IMR-90 (cell line): ENCODE results near the gene HDGFL3. TPM values are rescaled to one million over a fixed set of nuclear protein-coding genes. Genes with fewer than 3 reads are reported as not detected.

Experiments used
- ATAC-seq: fragments of 200-7000 bp; cut with Tn5 transposase; 2 replicates; pipeline ENCODE4 v1.9.1; 2020; ENCODE audit warnings: low read depth, mild to moderate bottlenecking, moderate library complexity
- BruUV-seq: library from RNA; stranded (reverse); fragments of 400-500 nt; replicated peaks from 2 replicates; lab custom pipeline; 2021; lab: Mats Ljungman, UMichigan
- CTCF ChIA-PET: fragments of 300-600 bp; formaldehyde crosslinking; extraction: SDS; loops from one replicate; lab custom pipeline; 2021; ENCODE audit warnings: antibody characterized with exemption; lab: Yijun Ruan, JAX
- POLR2A ChIA-PET: fragments of 300-600 bp; sonication (Branson Sonifier 250); formaldehyde crosslinking; loops from one replicate; lab custom pipeline; 2022; ENCODE audit warnings: antibody characterized with exemption; ENCODE audit not compliant: unreplicated experiment; lab: Charles Lee
- DNase-seq: peaks from one replicate; pipeline ENCODE4 v3.0.0; 2013
- H2AFZ ChIP-seq: replicated peaks from 2 replicates; pipeline ENCODE3; 2013; ENCODE audit warnings: low read length, mild to moderate bottlenecking; ENCODE audit not compliant: poor library complexity
- H2AK5ac ChIP-seq: 2 replicates; pipeline ENCODE4 v1.6.1; 2013; ENCODE audit warnings: low read depth, low read length, inconsistent platforms
- H2AK9ac ChIP-seq: replicated peaks from 2 replicates; pipeline ENCODE3; 2013; ENCODE audit warnings: mild to moderate bottlenecking, low read depth, low read length, moderate library complexity; ENCODE audit not compliant: poor library complexity
- H2BK120ac ChIP-seq: 2 replicates; pipeline ENCODE4 v1.6.1; 2013; ENCODE audit warnings: low read depth, low read length, inconsistent platforms
- H2BK15ac ChIP-seq: 3 replicates; pipeline ENCODE4 v1.6.1; 2013; ENCODE audit warnings: low read depth, low read length, inconsistent platforms
- H2BK20ac ChIP-seq: 2 replicates; pipeline ENCODE4 v1.6.1; 2013; ENCODE audit warnings: low read depth, mild to moderate bottlenecking, inconsistent platforms, low read length, moderate library complexity
- H2BK5ac ChIP-seq: 2 replicates; pipeline ENCODE4 v1.6.1; 2013; ENCODE audit warnings: mild to moderate bottlenecking, low read depth, low read length, inconsistent platforms; ENCODE audit not compliant: poor library complexity, severe bottlenecking
- H3K14ac ChIP-seq: replicated peaks from 2 replicates; pipeline ENCODE4 v1.6.1; 2013; ENCODE audit warnings: low read depth, low read length, inconsistent platforms
- H3K18ac ChIP-seq: 2 replicates; pipeline ENCODE4 v1.6.1; 2013; ENCODE audit warnings: low read depth, low read length, control low read depth
- H3K23ac ChIP-seq: 2 replicates; pipeline ENCODE4 v1.6.1; 2013; ENCODE audit warnings: low read depth, low read length, inconsistent platforms
- H3K27ac ChIP-seq: 2 replicates; pipeline ENCODE4 v1.5.1; 2013; ENCODE audit warnings: mild to moderate bottlenecking, control low read depth, low read length; ENCODE audit not compliant: insufficient read depth
- H3K27me3 ChIP-seq: 2 replicates; pipeline ENCODE4 v1.6.1; 2013; ENCODE audit warnings: low read length; ENCODE audit not compliant: control insufficient read depth, insufficient read depth
- H3K36me3 ChIP-seq: 2 replicates; pipeline ENCODE4 v1.6.1; 2013; ENCODE audit warnings: low read length, mixed read lengths; ENCODE audit not compliant: control insufficient read depth, insufficient read depth
- H3K4ac ChIP-seq: 2 replicates; pipeline ENCODE4 v1.6.1; 2013; ENCODE audit warnings: low read depth, low read length, inconsistent platforms
- H3K4me1 ChIP-seq: 2 replicates; pipeline ENCODE4 v1.6.1; 2013; ENCODE audit warnings: low read length, mixed read lengths; ENCODE audit not compliant: control insufficient read depth, insufficient read depth
- H3K4me2 ChIP-seq: 2 replicates; pipeline ENCODE4 v1.6.1; 2013; ENCODE audit warnings: low read depth, mild to moderate bottlenecking, control low read depth, low read length, moderate library complexity
- H3K4me3 ChIP-seq: 2 replicates; pipeline ENCODE4 v1.5.1; 2013; ENCODE audit warnings: low read depth, mild to moderate bottlenecking, control low read depth, low read length, moderate library complexity; ENCODE audit not compliant: insufficient read depth
- H3K56ac ChIP-seq: 2 replicates; pipeline ENCODE4 v1.6.1; 2013; ENCODE audit warnings: low read length, inconsistent platforms; ENCODE audit not compliant: insufficient read depth; ENCODE audit errors: extremely low read depth
- H3K79me1 ChIP-seq, 2 experiments: 2 replicates each; pipeline ENCODE4 v1.6.1; 2013; ENCODE audit warnings: low read length in 2 of 2, inconsistent platforms in 1 of 2, low read depth in 1 of 2
- H3K9ac ChIP-seq: 2 replicates; pipeline ENCODE4 v1.6.1; 2013; ENCODE audit warnings: low read depth, low read length, control low read depth
- H3K9me1 ChIP-seq: 2 replicates; pipeline ENCODE4 v1.6.1; 2013; ENCODE audit warnings: low read length, inconsistent platforms; ENCODE audit not compliant: insufficient read depth
- H3K9me3 ChIP-seq: 2 replicates; pipeline ENCODE4 v1.6.1; 2013; ENCODE audit warnings: low read length; ENCODE audit not compliant: control insufficient read depth, insufficient read depth
- H4K20me1 ChIP-seq: 2 replicates; pipeline ENCODE4 v1.6.1; 2013; ENCODE audit warnings: low read length, inconsistent platforms; ENCODE audit not compliant: insufficient read depth
- H4K5ac ChIP-seq: 2 replicates; pipeline ENCODE4 v1.6.1; 2013; ENCODE audit warnings: mild to moderate bottlenecking, low read depth, low read length, control low read depth
- H4K8ac ChIP-seq, 2 experiments: 2 replicates each; pipeline ENCODE4 v1.6.1; 2013; ENCODE audit warnings: low read depth in 2 of 2, low read length in 2 of 2, control low read depth in 1 of 2, inconsistent platforms in 1 of 2
- H4K91ac ChIP-seq: 2 replicates; pipeline ENCODE4 v1.6.1; 2013; ENCODE audit warnings: low read depth, low read length, inconsistent platforms; ENCODE audit not compliant: insufficient read depth
- CEBPB ChIP-seq: IDR thresholded peaks from 2 replicates; pipeline ENCODE4 v1.6.1; 2012; ENCODE audit warnings: low read depth, low read length, improper control_type of control experiment
- ELK1 ChIP-seq: fragments of 150-350 bp; IDR thresholded peaks from 2 replicates; pipeline ENCODE4 v1.6.1; 2016; ENCODE audit warnings: low read depth, mild to moderate bottlenecking, low read length, moderate library complexity, borderline replicate concordance
- MAZ ChIP-seq: IDR thresholded peaks from 2 replicates; pipeline ENCODE4 v1.6.1; 2012; ENCODE audit warnings: low read depth, mild to moderate bottlenecking, low read length, improper control_type of control experiment, moderate library complexity, borderline replicate concordance
- NFE2L2 ChIP-seq: fragments of 150-350 bp; IDR thresholded peaks from 2 replicates; pipeline ENCODE4 v1.6.1; 2016; ENCODE audit warnings: low read depth, mild to moderate bottlenecking, low read length
- WGBS, 2 experiments: methylation state at CpG; one replicate each; pipeline versions ENCODE4 v1.1.5 to v1.1.7; 2013; ENCODE audit warnings: missing lambda C conversion rate in 2 of 2; ENCODE audit not compliant: insufficient read length in 1 of 2; ENCODE audit errors: extremely low coverage in 2 of 2; 5-methylcytosine and 5-hydroxymethylcytosine counted together
- dilution Hi-C: fragments of 300-500 bp; cut with HindIII; formaldehyde crosslinking; loops from one replicate; pipeline ENCODE4 v1.14.3; 2018; ENCODE audit warnings: low sequenced_read_pairs; ENCODE audit not compliant: unreplicated experiment
- in situ Hi-C: fragments of 300-500 bp; cut with MboI; formaldehyde crosslinking; loops from 3 replicates; pipeline ENCODE4 v1.14.3; 2019; ENCODE audit warnings: low sequenced_read_pairs, inconsistent platforms, mixed read lengths
- intact Hi-C: fragments of 100-400 bp; cut with micrococcal nuclease; formaldehyde crosslinking; loops from 2 replicates; pipeline ENCODE4 v1.10.0; 2022
- polyA plus RNA-seq, 3 experiments: library from polyadenylated mRNA; depleted of rRNA; stranded (reverse); fragments of >200 nt; gene quantifications; 2 replicates each; pipeline ENCODE4 v1.2.3, GENCODE V29; 2012; ENCODE audit warnings: low replicate concordance in 1 of 3
- total RNA-seq: library from RNA; depleted of rRNA; stranded (reverse); fragments of >200 nt; gene quantifications from 2 replicates; pipeline ENCODE4 v1.2.3, GENCODE V29; 2012

The HDGFL3 gene
- total and polyA plus RNA-seq, 2 of the 4 experiments (the other 2 are of a cell fraction) = 9.5 to 18.1 TPM

- WGBS, 2 experiments = no CpG with 5 or more reads among the region's 4 CpGs
- Histone ChIP-seq H2AFZ (no peak overlapping the region), H3K23ac (no peak overlapping the region), H3K4me2 (no peak overlapping the region), H2BK120ac (no peak overlapping the region), H3K9me3 (no peaks in the 10 kb centered on the region), H3K4me3 (no peak overlapping the region), H3K27ac (no peak overlapping the region), H3K14ac (no peak overlapping the region), H3K79me1 (peaks cover 4 to 27% of the 10 kb centered on the region in 2 experiments; a peak in 2 of 4 replicates), H2BK15ac (no peak overlapping the region), H3K18ac (no peak overlapping the region), H2BK5ac (no peak overlapping the region), H3K56ac (no peak overlapping the region), H2AK5ac (no peak overlapping the region), H3K27me3 (no peaks in the 10 kb centered on the region), H4K8ac (no peak overlapping the region), H2AK9ac (no peak overlapping the region), H3K4ac (no peak overlapping the region), H3K4me1 (peaks cover 8% of the 10 kb centered on the region), H3K9me1 (no peaks in the 10 kb centered on the region), H4K20me1 (peaks cover 4% of the 10 kb centered on the region; the same call in 1 of the 2 replicates), H3K36me3 (no peaks in the 10 kb centered on the region), H3K9ac (no peak overlapping the region), H4K91ac (no peak overlapping the region), H4K5ac (no peak overlapping the region), H2BK20ac (no peak overlapping the region)
- dilution Hi-C loops = no loop called here
- in situ Hi-C loops = no loop called here
- intact Hi-C loops = loop anchor here (5.0 to 10.0 kb wide), 3 partner anchors 41 to 641 kb away; no protein-coding TSS in a partner anchor
- ATAC-seq (no peak), DNase-seq (no peak)
- POLR2A ChIA-PET = no interaction called here
- TF ChIP-seq MAZ (no peak), NFE2L2 (no peak), CEBPB (peak; percentile 27; the same call in 1 of the 2 replicates), ELK1 (no peak)
- CTCF ChIA-PET = no interaction called here
- BruUV-seq = no TSS peak
Measured at GRCh38 chr15:83203543-83203942, 4.1 kb downstream of the HDGFL3 start.
